GM12864 (cell line): ENCODE data around the gene NUP98.

Source experiments
- DNase-seq: peaks from one replicate; pipeline ENCODE4 v3.0.0-alpha.2; 2011; ENCODE audit warnings: low read depth
- H3K4me3 ChIP-seq: 2 replicates; pipeline ENCODE4 v1.5.1; 2011; ENCODE audit warnings: mild to moderate bottlenecking, low read depth, low read length, control low read depth
- TF ChIP-seq, protein P1 (sequence below): IDR thresholded peaks from 2 replicates; pipeline ENCODE4 v1.5.1; 2011; ENCODE audit warnings: low read depth, mild to moderate bottlenecking, moderate library complexity, low read length, control low read depth, inconsistent platforms; ENCODE audit errors: missing control alignments

NUP98 gene

DNA sequence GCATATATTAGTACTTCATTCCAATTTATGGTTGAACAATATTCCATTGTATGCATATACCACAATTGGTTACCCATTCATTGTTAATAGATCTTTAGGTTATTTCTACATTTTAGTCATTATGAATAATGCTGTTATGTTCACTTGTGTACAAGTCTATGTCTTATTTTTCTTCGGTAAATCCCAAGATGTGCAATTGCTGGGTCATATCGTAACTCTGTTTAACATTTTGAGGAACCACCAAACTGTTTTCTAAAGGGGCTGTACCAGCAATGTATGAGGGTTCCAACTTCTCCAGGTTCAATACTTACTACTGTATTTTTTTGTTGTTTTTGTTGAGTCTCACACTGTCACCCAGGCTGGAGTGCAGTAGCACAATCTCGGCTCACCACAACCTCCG, 33.1 kb downstream of the NUP98 start:
- H3K4me3 ChIP-seq = no peak overlapping the region
- TF ChIP-seq, protein P1, sequence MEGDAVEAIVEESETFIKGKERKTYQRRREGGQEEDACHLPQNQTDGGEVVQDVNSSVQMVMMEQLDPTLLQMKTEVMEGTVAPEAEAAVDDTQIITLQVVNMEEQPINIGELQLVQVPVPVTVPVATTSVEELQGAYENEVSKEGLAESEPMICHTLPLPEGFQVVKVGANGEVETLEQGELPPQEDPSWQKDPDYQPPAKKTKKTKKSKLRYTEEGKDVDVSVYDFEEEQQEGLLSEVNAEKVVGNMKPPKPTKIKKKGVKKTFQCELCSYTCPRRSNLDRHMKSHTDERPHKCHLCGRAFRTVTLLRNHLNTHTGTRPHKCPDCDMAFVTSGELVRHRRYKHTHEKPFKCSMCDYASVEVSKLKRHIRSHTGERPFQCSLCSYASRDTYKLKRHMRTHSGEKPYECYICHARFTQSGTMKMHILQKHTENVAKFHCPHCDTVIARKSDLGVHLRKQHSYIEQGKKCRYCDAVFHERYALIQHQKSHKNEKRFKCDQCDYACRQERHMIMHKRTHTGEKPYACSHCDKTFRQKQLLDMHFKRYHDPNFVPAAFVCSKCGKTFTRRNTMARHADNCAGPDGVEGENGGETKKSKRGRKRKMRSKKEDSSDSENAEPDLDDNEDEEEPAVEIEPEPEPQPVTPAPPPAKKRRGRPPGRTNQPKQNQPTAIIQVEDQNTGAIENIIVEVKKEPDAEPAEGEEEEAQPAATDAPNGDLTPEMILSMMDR = no peak
- DNase-seq = no peak

DNA sequence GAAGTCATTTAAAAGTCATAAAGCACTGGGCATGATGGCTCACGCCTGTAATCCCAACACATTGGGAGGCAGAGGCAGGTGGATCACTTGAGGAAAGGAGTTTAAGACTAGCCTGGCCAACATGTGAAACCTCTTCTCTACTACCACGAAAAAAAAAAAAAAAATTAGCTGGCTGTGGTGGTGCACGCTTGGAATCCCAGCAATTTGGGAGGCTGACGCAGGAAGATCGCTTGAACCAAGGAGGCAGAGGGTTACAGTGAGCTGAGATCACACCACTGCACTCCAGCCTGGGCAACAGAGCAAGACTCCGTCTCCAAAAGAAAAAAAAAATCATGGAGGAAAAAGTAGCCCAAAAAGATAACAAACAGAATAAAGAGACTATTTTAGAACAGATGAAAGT, 42.2 kb downstream of the NUP98 start:
- H3K4me3 ChIP-seq = no peak overlapping the region
- TF ChIP-seq, protein P1 = no peak
- no peak for DNase-seq

DNA sequence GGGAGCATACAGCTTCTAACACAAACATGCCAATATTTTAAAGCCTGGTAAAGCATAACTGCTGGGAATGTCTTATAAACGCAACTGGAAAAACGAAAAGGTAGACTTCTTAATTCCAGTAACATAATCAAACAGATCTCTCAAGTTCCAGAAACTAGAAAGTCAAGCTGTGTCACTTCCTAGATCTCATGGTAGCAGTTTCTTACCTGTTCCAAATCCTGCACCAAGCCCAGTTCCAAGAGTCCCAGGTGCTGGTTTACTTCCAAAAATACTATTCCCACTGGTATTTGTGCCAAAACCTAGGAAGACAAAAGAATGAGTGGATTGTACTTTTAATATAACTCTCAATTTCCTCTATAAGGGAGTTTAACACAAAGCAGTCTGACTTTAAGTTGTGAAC, 44.2 kb downstream of the NUP98 start:
- no peak overlapping the region for H3K4me3 ChIP-seq
- no peak for DNase-seq
- TF ChIP-seq, protein P1 = no peak

DNA sequence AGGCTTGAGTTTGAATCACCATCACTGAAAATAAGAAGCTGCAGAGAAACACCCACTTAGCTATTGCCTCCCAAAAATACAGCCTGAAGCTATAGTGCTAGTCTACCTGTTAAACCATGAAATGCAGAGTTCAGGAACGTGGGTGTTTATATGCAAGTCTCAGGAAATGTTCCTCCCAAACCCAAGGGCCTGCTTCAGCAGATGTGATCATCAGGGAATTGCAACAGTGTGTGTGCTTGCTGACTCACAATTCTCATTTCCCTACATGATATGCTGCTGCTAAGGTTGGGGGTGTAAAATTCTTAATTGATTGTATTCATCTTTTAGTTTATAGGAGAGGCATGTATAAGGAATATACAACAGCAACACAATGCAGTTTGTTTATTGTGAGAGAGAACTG, 49.6 kb downstream of the NUP98 start:
- H3K4me3 ChIP-seq = no peak overlapping the region
- no peak for DNase-seq
- TF ChIP-seq, protein P1 = no peak

DNA sequence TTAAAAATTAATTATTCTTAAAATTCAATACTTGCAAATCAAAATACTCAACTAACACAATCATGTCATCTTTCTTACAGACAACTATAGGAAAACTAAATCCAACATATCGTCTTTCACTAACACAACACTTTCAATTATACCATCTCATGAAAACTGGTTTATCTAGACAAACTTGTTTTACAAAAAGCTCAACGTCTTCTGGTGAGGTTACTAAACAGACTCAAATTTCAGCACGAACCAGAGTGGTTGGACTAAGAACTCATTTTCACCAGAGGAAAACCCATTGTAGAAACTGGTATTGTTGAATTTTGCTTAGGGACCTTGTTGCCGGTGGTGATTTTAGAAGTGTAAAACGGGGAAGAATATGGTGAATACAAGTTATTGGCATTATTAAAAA, 52.2 kb downstream of the NUP98 start:
- H3K4me3 ChIP-seq = no peak overlapping the region
- DNase-seq = no peak
- TF ChIP-seq, protein P1 = no peak

DNA sequence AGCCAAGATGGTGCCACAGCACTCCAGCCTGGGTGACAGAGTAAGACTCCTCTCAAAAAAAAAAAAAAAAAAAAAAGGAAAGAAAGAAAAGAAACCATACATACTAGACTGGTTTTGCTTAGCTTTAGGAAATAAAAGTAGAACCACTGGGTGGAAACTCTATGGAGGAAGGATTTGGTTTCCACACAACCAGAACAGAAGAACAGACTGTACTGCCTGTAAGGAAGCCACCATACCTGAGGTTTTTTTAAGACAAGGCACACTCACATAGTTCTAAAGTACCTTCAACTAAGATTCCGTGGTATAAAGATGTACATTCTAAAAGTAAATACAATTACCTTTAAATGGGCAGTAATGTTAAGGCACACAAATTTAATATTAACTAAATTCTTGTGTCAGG, 58.6 kb downstream of the NUP98 start:
- DNase-seq = no peak
- TF ChIP-seq, protein P1 = no peak

DNA sequence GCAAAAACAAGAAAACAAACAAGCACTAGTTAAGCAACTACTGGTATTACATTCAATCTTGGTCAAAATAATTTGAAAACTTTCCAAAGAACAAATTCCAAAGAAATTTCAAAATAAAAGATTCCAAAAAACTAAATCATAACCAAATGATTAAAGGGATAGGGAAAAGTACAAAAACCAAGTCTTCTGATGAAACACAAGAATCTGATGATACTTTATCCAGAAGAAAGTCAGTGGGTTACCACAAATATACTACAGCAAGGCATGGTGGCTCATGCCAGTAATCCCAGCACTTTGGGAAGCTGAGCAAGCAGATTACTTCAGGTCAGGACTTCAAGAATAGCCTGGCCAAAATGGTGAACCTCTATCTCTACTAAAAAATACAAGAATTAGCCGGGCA, 59.1 kb downstream of the NUP98 start:
- DNase-seq = no peak
- H3K4me3 ChIP-seq = no peak overlapping the region
- TF ChIP-seq, protein P1 = no peak

More for the DNA sequence above, 58.6 kb downstream of the NUP98 start:
- H3K4me3 ChIP-seq = no peak overlapping the region
